T-helper 1 cell treated with Interleukin-12 subunit alpha and Interleukin-12 subunit beta and Interleukin-4 antibody, amounts not matched to agents 30 μg/mL and 1 μg/mL, for 36 hours (primary cell): Measurements from ENCODE around the gene TPGS1.

Experiments
- H3K27ac Mint-ChIP-seq: one replicate; pipeline ENCODE4 v1.8.0; 2021; ENCODE audit warnings: mild to moderate bottlenecking, mixed read lengths
- H3K27me3 Mint-ChIP-seq: one replicate; pipeline ENCODE4 v1.8.0; 2021; ENCODE audit warnings: low read depth, mixed read lengths
- H3K36me3 Mint-ChIP-seq: one replicate; pipeline ENCODE4 v1.8.0; 2021; ENCODE audit warnings: low read depth, mixed read lengths
- H3K4me1 Mint-ChIP-seq: one replicate; pipeline ENCODE4 v1.8.0; 2021; ENCODE audit warnings: low read depth, mixed read lengths
- H3K4me3 Mint-ChIP-seq: one replicate; pipeline ENCODE4 v1.8.0; 2021; ENCODE audit warnings: mild to moderate bottlenecking, moderate library complexity, mixed read lengths
- H3K9me3 Mint-ChIP-seq: one replicate; pipeline ENCODE4 v1.8.0; 2021; ENCODE audit warnings: mixed read lengths

The TPGS1 gene

GRCh38 chr19:547836-548720 is 40.8 kb downstream of the TPGS1 start:
- H3K9me3 Mint-ChIP-seq: no peaks in the 10 kb centered on the region
- no peaks in the 10 kb centered on the region for H3K27me3 Mint-ChIP-seq
- H3K36me3 Mint-ChIP-seq: peaks cover 7% of the 10 kb centered on the region
- H3K4me3 Mint-ChIP-seq: no peak overlapping the region
- H3K27ac Mint-ChIP-seq: no peak overlapping the region
- H3K4me1 Mint-ChIP-seq: peaks cover 11% of the 10 kb centered on the region

- H3K9me3 Mint-ChIP-seq: no peaks in the 10 kb centered on the region
- H3K27me3 Mint-ChIP-seq: no peaks in the 10 kb centered on the region
- peaks cover 5% of the 10 kb centered on the region for H3K4me1 Mint-ChIP-seq
- H3K4me3 Mint-ChIP-seq: no peak overlapping the region
- H3K36me3 Mint-ChIP-seq: peaks cover 5% of the 10 kb centered on the region
- H3K27ac Mint-ChIP-seq: no peak overlapping the region
Measured at GRCh38 chr19:548886-549830, 41.9 kb downstream of the TPGS1 start.

DNA sequence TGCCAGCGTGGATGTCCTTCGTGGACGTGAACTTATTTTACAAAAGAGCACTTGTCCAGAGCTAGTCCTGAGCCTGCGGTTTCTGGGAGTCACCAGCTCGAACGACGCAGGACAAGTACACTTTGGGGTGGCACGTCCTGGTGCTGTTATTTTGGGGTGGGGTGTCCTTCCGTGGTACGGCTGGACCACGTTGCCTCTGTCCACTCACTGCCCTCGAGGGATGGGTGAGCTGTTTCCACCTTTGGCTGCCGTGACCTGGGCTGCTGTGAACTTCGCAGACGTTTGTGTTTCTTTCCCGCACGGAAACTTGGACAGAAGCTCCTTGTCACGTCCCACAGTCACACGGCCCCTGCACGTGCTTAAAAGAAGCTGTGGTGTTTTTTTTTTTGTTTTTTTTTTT is 47.5 kb downstream of the TPGS1 start:
- H3K27ac Mint-ChIP-seq: no peak overlapping the region

DNA sequence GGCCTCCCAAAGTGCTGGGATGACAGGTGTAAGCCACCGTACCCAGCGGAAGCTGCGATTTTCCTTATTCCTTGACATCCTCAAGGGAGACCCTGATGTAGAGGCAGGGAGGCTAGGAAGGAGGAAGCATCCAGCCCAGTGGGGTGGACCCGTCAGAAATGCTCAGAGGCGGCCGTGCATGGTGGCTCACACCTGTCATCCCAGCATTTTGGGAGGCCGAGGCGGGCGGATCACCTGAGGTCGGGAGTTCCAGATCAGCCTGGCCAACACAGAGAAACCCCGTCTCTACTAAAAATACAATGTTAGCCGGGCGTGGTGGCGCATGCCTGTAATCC is 48.1 kb downstream of the TPGS1 start:
- no peak overlapping the region for H3K27ac Mint-ChIP-seq
- no peaks in the 10 kb centered on the region for H3K36me3 Mint-ChIP-seq
- no peak overlapping the region for H3K4me3 Mint-ChIP-seq
- no peaks in the 10 kb centered on the region for H3K9me3 Mint-ChIP-seq
- H3K4me1 Mint-ChIP-seq: peaks cover 2% of the 10 kb centered on the region
- H3K27me3 Mint-ChIP-seq: no peaks in the 10 kb centered on the region

More for the DNA sequence above, 47.5 kb downstream of the TPGS1 start:
- Mint-ChIP-seq H3K27me3 (no peaks in the 10 kb centered on the region), H3K36me3 (no peaks in the 10 kb centered on the region), H3K4me3 (no peak overlapping the region), H3K4me1 (peaks cover 2% of the 10 kb centered on the region), H3K9me3 (no peaks in the 10 kb centered on the region)

DNA sequence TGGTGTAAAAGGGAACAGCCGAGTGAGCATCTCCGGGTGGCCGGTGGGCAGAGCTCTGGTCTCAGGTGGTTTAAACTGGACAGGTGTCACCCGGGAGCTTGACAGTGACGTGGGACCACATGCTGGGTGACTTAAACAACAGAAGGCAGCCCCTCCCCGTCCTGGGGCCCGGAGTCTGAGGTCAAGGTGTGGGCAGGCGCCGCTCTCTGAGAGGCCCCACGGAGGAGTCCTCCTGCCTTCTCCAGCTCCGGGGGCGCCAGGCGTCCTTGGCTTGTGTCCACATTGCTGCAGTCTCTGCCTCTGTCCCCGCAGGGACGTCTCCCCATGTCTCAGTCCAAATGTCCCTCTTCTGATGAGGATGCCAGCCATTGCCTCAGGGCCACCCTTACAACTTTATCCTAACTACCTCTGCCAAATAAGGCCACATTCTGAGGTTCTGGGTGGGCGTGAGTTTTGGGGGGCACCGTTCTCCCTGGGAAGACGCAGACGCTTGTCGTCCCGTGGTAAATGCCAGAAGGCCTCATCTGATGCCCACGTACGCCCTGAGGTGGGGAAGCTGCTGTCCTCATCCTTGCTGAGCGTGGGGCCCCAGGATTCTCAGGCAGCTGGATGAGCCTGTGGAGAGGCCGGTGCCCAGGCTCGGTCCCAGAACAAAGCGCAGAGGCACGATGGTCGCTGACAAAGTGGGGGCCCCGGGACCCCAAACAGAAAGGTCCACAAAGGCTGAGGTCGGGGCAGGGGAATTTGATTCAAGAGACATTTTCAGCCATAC is 49.5 kb downstream of the TPGS1 start:
- peaks cover 2% of the 10 kb centered on the region for H3K4me1 Mint-ChIP-seq
- H3K27ac Mint-ChIP-seq: no peak overlapping the region
- H3K27me3 Mint-ChIP-seq: no peaks in the 10 kb centered on the region
- no peak overlapping the region for H3K4me3 Mint-ChIP-seq
- no peaks in the 10 kb centered on the region for H3K9me3 Mint-ChIP-seq
- H3K36me3 Mint-ChIP-seq: no peaks in the 10 kb centered on the region

GRCh38 chr19:558770-559439 is 51.6 kb downstream of the TPGS1 start:
- H3K27ac Mint-ChIP-seq: no peak overlapping the region
- peaks cover 2% of the 10 kb centered on the region for H3K4me1 Mint-ChIP-seq
- H3K27me3 Mint-ChIP-seq: no peaks in the 10 kb centered on the region
- no peaks in the 10 kb centered on the region for H3K36me3 Mint-ChIP-seq
- no peaks in the 10 kb centered on the region for H3K9me3 Mint-ChIP-seq
- no peak overlapping the region for H3K4me3 Mint-ChIP-seq

GRCh38 chr19:560121-560520 is 52.8 kb downstream of the TPGS1 start:
- Mint-ChIP-seq H3K4me1 (peaks cover 2% of the 10 kb centered on the region), H3K27me3 (no peaks in the 10 kb centered on the region), H3K9me3 (no peaks in the 10 kb centered on the region), H3K36me3 (no peaks in the 10 kb centered on the region), H3K27ac (no peak overlapping the region), H3K4me3 (no peak overlapping the region)

- H3K4me3 Mint-ChIP-seq: no peak overlapping the region
- H3K9me3 Mint-ChIP-seq: no peaks in the 10 kb centered on the region
- H3K36me3 Mint-ChIP-seq: no peaks in the 10 kb centered on the region
- no peaks in the 10 kb centered on the region for H3K27me3 Mint-ChIP-seq
- H3K4me1 Mint-ChIP-seq: peaks cover 11% of the 10 kb centered on the region
- no peak overlapping the region for H3K27ac Mint-ChIP-seq
Measured at GRCh38 chr19:566403-566802, 59.1 kb downstream of the TPGS1 start.

- H3K27me3 Mint-ChIP-seq: no peaks in the 10 kb centered on the region
- peaks cover 14% of the 10 kb centered on the region for H3K4me1 Mint-ChIP-seq
- no peaks in the 10 kb centered on the region for H3K9me3 Mint-ChIP-seq
- H3K36me3 Mint-ChIP-seq: no peaks in the 10 kb centered on the region
- H3K27ac Mint-ChIP-seq: no peak overlapping the region
- no peak overlapping the region for H3K4me3 Mint-ChIP-seq
Measured at GRCh38 chr19:566844-567243, 59.5 kb downstream of the TPGS1 start.

DNA sequence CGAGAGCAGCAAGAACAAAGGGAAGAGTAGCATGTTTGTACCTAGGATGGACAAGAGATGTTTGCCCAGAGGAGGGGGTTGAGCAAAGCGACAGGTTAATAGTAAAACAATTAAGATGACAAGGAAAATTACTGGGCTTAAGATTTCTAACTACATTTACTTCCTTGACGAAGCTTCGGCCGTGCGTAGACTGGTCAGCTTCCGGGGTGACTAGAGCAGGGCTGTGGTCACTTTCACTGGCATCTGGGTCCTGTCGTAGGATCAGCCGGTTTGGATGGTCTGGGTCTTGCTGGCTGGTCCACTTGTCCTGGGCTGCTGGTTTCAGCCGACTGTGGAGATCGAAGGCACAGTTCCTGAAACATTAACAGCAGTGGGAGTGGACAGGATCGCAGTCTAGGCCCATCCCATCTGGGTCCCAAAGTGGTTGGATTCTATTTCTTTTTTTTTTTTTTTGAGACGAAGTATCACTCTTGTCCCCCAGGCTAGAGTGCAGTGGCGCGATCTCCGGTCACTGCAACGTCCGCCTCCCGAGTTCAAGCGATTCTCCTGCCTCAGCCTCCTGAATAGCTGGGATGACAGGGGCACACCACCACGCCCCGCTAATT is 60.1 kb downstream of the TPGS1 start:
- Mint-ChIP-seq H3K4me3 (no peak overlapping the region), H3K36me3 (no peaks in the 10 kb centered on the region), H3K27me3 (no peaks in the 10 kb centered on the region), H3K27ac (no peak overlapping the region), H3K4me1 (peaks cover 16% of the 10 kb centered on the region), H3K9me3 (no peaks in the 10 kb centered on the region)
